Activated CD8-positive, alpha-beta memory T cell treated with anti-CD3 and anti-CD28 coated beads for 48 hours (primary cell): ENCODE measurements around the gene SBF2.
"Not testable (repeated sequence)": the region's sequence is repeated elsewhere in the genome, so short reads cannot be mapped to it uniquely, and the experiment has no call there.

Source experiments
- DNase-seq, 3 experiments: peaks; one replicate each; pipeline ENCODE4 v3.0.0-alpha.2; 2020; ENCODE audit warnings: low read depth in 2 of 3, low spot score in 2 of 3

The SBF2 gene

GRCh38 chr11:10072841-10073240 is 221.2 kb downstream of the SBF2 start:
- DNase-seq, result no peak

DNA sequence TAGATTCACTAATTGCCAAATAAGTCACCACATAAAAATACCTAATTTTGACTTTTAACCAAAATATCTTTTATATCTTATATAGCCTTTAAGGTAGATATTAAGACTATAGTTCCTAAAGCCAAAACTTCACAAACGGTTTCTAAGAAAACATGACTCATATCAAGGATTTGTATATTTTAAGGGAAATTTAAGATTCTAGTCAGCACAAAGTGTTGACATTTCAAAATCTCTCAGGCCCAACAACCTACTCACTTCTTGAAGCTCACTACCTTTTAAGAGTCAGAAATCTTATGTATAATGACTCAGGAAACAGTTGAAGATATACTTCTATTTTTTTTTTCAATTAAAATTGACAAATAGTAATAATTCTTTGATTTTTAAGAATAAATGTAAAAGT is 221.9 kb downstream of the SBF2 start:
- no peak for DNase-seq

- DNase-seq, result no peak
Observed at GRCh38 chr11:10067629-10068300, 226.3 kb downstream of the SBF2 start.

DNA sequence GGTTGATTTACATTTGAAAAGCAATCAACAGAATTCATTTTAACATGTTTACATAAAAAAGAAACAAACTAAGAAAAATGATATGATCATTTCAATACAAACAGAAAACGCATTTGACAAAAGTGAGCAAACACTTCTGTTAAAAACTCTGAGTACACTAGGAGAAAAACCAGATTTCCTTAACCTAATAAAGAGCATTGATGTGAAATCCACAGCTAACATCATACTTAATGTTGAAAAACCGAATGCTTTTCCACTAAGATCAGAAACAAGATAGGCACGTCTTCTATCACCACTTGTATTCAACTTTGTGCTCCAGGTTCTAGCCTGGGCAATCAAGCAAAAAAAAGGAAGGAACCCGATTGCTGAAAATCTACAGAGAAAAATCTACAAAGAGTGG is 227.6 kb downstream of the SBF2 start:
- DNase-seq, result no peak

- no peak for DNase-seq
Observed at GRCh38 chr11:10064828-10065227, 229.2 kb downstream of the SBF2 start.

DNA sequence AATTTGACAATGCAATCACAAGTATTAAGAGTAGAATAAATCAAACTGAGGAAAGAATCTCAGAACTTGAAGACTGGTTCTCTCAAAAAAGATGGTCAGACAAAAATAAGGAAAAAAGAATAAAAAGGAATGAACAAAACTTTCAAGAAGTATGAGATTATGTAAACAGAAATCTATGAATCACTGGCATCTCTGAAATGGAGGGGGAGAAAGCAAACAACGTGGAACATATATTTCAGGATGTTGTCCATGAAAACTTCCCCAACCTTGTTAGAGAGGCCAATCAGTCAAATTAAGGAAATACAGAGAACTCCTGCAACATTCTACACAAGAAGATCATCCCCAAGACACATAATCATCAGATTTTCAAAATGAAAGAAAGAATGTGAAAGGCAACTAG is 235.7 kb downstream of the SBF2 start:
- no peak for DNase-seq

- no peak for DNase-seq
Observed at GRCh38 chr11:10051868-10052586, 242.0 kb downstream of the SBF2 start.

DNA sequence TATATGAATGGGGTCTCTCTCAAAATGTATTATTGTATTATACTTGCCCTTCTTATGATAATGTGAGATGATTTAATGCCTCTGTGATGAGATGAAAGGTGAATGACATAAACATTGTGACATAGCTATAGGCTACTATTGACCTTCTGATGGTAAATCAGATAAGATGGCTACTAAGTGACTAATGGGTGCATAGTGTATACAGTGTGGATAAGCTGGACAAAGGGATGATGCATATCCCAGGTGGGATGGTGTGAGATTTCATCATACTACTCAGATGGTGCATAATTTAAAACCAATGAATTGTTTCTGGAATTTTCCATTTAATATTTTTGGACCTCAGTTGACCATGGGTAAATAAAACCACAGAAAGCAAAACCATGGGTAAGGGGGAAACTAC is 243.5 kb downstream of the SBF2 start:
- no peak for DNase-seq

DNA sequence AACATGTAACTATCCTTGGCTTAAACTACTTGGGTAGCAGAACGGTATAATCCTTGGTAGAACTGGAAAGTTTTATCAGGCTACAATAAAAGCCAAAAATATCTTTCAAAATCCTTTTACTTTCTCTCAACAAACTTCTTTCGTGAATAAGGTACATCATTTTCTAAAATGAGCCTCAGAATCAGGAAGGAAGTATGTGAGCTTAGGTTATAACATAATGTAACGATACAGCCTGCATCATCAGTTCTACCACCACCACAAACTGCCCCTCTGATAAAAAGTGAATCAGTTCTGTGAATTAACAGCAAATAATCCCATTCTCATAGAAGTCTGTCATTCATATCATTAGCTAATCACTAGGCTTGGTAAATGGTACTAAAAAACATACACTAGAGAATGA is 244.3 kb downstream of the SBF2 start:
- no peak for DNase-seq

DNA sequence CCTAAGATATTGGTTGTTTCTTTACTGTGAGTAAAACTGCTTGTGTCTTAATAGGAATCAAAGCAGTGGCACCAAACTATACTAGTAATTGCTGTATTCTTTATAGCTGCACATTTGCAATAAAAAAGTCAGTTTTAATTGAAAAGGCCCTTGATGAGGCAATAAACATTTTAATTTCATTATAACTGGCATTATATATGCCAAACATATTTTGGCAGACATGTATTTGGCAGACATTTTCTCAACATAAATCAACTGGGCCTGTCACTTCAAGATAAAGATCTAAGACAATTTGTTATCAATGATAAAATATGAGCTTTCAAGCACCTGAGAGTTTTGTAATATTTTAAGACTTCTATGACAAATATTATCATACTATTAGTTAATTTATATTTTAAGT is 245.7 kb downstream of the SBF2 start:
- no peak for DNase-seq

DNA sequence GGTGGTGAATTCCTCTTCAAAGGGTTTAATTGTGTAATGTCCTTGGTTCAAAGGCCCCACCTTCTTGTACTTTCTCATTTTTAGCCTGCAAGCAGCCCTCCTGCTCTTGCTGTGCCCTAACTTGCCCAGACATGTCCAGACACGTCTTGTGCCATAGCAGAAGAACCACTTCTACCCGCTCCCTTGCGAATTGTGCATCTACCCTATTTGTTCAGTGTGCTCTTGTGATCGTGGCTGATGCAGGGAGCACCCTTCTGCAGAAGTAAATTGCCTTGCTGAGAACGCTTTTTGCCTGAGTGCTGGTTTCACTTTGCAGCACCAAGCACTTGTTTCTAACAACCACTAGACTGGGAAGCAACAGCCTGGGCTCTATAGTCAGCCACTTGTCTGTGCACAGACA is 249.4 kb downstream of the SBF2 start:
- DNase-seq, result no peak

DNA sequence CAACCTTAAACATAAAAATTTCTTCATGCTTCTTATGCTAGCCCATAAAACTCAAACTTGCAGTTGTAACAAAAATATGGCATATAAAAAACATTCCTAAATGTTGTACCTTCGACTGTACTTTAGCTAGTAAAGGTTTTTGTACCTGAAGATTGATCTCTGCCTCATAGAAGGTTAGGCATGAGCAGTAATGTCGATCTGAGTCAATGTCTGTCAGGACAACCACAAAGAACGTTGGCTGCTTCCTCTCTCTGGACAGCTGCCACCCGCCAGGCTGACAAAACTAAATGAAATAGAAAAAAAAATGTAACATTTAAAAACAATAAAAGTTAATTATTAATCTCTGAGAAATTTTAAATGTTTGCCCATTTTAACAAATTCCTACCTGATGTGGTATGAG is 251.3 kb downstream of the SBF2 start:
- no peak for DNase-seq

- DNase-seq, result no peak
Observed at GRCh38 chr11:10041748-10042446, 252.1 kb downstream of the SBF2 start.

GRCh38 chr11:10041332-10041731 is 252.7 kb downstream of the SBF2 start:
- no peak for DNase-seq

- DNase-seq, result no peak
Observed at GRCh38 chr11:10038521-10039302, 255.3 kb downstream of the SBF2 start.

- DNase-seq, result not testable (repeated sequence)
Observed at GRCh38 chr11:10035932-10036331, 258.1 kb downstream of the SBF2 start.

DNA sequence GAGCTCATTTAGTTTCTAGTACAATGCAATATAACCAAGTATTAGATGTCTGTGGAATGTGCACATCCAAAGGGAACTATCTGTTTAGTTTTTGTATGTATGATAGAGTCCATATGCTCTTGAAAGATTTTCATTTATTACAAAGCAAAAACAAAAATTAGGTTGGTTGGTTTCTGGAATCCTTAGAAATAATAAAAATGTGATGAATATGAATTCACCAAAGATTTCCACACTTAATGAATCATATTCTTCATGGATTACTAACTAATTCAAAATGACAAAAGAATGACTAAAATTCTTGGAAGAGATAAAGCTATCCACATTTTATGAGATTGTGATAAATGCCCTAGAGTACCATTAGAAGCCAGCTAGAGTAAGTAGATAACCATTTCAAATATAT is 261.1 kb downstream of the SBF2 start:
- DNase-seq, result no peak

DNA sequence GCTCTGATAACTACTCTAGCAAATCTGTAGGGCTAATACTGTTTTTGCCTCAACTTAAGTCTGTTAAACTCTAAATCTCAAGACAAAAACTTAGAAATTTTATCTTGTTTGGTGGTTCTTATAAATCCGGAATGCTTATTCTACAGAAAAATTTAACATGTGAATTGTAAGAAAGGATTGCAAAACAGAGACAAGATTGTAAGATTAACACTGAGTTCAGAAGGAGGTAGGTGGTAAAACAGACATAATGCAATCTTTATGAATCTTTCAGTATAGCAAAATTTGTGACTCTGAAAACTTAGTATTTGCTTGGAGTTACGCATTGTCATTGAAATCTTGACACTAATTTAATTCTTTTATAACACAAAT is 263.9 kb downstream of the SBF2 start:
- DNase-seq, result no peak

- DNase-seq, result no peak
Observed at GRCh38 chr11:10029386-10030121, 264.5 kb downstream of the SBF2 start.

DNA sequence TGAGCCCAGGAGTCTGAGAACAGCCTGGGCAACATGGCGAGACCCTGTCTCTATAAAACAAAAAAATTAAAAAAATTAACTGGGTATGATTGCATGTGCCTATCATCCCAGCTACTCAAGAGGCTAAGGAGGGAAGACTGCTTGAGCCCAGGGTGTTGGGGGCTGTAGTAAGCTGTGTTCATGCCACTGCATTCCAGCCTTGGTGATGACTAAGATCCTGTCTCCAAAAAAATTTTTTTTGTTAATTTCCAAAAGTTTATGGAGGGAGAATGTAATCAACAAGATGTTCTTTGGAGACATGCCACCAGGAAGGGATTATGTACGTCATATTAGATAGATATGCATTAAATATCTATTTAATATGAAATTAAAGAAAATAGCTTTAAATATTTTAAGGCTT is 267.5 kb downstream of the SBF2 start:
- DNase-seq, result no peak

GRCh38 chr11:10023212-10023611 is 270.8 kb downstream of the SBF2 start:
- no peak for DNase-seq
